M059J (cell line): ENCODE results near the gene GIPR. TPM values are rescaled to one million over a fixed set of nuclear protein-coding genes. Genes with fewer than 3 reads are reported as not detected.
"Not testable (repeated sequence)": the region's sequence is repeated elsewhere in the genome, so short reads cannot be mapped to it uniquely, and the experiment has no call there.

ENCODE experiments used
- DNase-seq: peaks from one replicate; pipeline ENCODE4 v3.0.0-alpha.2; 2012; ENCODE audit warnings: low read depth
- total RNA-seq: library from RNA; depleted of rRNA; stranded (reverse); fragments of >200 nt; shearing (Covaris generic); gene quantifications from 2 replicates; pipeline ENCODE4 v1.2.3, GENCODE V29; 2014; rRNA removed

The GIPR gene
- 0.02 and 0.32 TPM in 2 replicates for total RNA-seq

DNA sequence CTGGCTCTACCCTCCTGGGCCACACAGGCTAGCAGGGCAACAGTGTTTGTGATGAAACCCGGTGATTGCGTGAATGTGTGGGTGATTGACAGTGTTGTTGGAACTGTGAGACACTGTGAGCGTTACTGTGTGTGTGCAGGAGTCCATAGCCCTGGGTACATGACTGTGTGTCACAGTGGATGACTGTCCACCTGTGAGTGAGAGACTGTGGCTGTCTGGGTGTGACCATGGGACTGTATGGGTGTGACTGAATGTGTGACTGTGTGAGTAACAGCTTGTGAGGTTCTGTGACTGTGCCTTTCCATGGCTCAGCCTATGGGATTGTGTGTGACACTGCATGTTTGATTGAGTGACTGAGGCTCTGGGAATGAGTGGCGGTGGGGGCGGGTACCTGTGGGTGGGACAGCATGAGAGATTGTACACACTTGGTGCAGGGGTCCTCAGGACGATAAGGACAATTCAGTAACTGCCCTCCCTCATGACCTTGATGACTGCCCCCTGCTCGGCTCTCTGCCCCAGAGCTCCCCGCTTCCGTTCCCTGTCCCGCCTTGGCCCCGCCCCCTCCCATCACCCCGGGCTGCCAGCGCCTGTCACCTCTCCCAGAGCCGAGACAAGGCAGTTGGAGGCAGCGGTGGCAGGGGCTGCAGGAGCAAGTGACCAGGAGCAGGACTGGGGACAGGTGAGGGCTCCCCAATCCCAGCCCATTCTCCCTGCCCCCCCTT lies at the start of gene GIPR:
Gene GIPR (plus strand): TSS at position 602 of the 722 bp plus-strand sequence. CDS start 1,300 bp downstream, outside the sequence.
- peak; percentile 75 for DNase-seq

- DNase-seq: no peak
Observed at GRCh38 chr19:45621389-45621788, 46.6 kb upstream of the GIPR start.

- no peak for DNase-seq
Observed at GRCh38 chr19:45621976-45622503, 46.0 kb upstream of the GIPR start.

GRCh38 chr19:45623984-45624383 lies 44.0 kb upstream of the GIPR start:
- no peak for DNase-seq

DNA sequence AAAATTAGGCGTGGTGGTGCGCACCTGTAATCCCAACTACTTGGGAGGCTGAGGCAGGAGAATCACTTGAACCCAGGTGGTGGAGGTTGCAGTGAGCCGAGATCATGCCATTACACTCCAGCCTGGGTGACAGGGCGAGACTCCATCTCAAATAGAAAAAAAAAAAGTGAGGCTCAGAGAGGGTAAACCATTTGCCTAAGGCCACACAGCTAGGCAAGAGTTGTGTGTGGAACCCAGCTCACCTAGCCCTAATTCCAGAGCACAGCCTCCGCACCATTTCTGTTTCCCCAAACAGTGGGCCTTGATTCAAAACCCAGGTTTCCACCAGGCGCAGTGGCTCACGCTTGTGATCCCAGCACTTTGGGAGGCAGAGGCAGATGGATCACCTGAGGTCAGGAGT lies 39.8 kb upstream of the GIPR start:
- DNase-seq: not testable (repeated sequence)

GRCh38 chr19:45629704-45630103 lies 38.3 kb upstream of the GIPR start:
- no peak for DNase-seq

DNA sequence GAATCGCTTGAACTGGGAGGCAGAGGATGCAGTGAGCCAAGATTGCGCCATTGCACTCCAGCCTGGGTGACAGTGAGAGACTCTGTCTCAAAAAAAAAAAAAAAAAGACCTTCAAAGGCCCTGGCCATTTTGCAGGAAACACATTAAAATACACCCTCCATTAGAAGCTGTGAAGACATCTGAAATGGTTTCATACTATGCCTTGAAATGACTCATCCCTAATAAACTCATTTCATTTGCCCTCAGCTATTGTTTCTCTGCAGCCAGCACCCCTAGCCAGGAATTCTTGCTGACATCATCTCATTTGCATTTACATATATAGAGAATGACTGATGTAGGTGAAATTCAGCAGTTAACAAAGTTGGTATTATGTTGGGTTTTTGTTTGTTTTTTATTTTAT lies 37.6 kb upstream of the GIPR start:
- DNase-seq: peak; percentile 96

DNA sequence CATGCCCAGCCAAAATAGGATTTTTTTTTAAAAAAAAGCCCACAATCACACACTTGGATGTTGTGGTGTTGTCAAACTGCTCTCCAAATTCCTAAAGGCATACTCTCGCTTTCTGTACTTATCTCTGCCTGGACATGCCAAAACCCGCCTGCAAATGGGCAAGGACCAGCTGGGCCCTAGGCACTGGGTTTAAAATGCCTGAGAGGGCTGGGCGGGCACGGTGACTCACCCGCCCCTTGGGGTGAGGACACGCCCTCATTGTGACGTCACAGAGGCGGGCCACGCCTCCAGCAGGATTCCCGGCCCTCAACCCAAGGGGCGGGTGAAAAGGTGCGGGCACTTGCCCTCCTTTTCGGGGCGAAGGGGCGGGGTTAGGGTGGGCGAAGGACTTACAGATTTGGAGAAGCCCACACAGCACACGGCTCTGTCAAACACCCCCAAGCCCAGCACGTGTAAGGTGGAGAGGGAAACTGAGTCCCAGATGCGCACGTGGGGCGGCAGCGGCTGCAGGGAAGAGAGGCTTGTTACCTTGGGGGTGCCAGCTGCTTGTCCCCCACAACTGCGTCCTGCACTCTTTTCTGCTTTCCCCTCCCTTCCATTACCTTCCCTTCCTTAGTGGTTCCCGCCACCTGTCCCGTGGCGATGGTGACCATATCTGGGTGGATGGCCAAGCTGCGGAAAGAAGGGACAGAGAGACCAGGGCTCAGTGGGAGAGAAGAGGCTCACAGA lies 35.4 kb upstream of the GIPR start:
- peak; percentile 91 for DNase-seq

- no peak for DNase-seq
Observed at GRCh38 chr19:45636275-45636674, 31.7 kb upstream of the GIPR start.

DNA sequence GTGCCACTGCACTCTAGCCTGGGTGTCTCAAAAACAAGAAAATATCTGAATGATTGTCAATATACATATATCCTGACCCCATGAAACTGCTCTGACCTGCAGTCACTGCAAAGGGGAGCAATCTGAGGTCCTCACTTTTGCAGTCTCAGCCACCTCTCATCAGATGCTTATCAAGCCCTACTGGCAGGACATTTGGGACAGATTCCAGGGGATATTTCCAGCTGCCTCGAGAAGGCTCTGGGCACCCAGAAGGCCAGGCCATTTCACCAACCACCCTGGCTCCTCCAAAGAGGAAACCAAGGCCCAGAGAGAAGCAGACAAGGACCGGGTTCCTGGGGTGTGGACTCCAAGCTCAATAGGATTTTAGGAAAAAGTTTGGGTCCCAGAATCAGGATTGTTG lies 31.1 kb upstream of the GIPR start:
- no peak for DNase-seq

DNA sequence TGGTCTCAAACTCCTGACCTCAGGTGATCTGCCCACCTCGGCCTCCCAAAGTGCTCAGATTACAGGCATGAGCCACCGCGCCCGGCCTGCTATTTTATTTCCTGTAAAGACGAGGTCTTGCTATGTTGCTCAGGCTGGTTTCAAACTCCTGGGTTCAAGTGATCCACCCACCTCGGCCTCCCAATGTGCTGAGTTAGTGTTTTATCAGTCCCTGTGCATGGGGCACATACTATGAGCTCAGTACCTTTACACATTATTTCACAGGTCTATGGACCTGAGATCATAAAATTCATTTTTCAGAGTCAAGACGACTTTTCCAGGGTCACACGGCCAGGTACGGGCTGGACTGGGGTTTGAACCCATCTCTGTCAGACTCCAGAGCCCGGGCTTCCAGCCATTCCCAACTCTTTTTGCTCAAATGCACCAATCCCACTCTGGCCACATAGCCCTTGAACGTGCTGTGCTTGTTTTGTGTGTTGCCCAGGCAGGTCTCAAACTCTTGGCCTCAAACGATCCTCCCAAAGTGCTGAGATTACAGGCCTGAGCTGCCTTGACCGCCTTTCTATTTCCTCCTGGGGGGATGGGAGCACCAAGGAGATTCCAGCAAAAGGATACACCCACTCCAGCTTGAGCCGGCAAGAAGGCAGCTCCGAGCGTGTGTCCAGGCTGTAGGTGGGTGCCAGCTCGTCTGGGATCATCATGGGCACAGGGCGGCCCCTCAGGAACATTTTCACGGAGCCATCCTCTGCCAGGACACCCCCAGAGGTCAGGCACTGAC lies 29.9 kb upstream of the GIPR start:
- DNase-seq: no peak

DNA sequence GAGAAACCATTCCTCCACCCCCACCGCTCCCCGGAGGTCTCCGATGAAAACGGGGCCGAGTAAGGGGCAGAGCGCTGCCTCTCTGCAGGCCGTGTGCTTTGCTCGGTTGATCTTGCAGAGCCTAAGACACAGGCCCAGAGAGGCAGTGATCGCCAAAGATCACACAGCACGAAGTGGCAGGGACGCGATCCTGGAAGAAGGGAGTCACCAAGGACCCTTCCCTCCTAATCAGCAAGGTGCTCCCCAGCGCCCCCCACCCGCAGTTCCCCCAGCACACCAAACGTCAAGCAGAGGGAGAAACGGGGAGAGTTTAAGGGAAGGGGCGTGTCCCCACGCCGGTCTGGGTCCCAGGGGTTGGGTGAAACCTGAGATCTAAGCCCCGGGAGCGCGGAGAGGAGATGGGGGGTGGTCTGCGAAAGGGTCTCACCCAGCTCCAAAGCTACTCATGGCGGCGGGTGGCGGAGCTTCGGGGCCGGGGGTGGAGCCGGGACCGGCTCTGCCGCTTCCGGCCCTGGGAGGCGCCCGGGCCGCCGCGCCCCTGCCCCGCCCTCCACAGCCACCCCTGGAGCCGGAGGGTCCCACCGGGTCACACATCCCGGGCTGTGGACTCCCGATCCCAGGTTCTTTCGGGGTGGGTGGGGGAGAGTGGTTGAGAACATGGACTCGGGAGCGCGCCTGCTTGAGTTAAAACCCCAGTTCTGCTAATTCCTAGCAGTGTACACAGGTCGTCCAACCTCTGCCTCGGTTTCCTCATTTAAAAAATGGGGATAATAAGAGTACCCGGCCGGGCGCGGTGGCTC lies 28.9 kb upstream of the GIPR start, which contains the start of gene EML2:
Gene EML2 (minus strand): TSS at position 468 of the 800 bp plus-strand sequence. CDS start 21 bp downstream, at position 447.
- peak; percentile 41 for DNase-seq

DNA sequence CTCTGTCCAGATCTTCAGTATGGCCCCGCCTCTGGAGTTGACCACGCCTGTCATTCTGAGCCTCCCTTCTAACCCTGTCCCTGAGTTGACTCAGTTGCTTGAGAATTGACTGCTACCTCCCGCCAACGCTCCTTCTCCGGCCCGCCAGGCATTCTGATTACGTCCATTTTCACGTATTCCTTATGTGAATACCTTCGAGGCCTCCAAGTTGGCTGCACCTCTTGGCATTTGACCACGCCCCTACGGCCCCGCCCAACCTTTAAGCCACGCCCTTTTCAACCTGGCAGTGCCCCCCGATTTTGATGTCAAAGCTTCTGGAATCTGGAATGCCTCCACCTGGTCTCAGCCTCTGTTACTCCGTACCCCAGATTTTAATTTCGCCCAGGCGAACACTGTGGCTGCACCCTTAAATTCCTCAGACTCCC lies 27.2 kb upstream of the GIPR start:
- no peak for DNase-seq

DNA sequence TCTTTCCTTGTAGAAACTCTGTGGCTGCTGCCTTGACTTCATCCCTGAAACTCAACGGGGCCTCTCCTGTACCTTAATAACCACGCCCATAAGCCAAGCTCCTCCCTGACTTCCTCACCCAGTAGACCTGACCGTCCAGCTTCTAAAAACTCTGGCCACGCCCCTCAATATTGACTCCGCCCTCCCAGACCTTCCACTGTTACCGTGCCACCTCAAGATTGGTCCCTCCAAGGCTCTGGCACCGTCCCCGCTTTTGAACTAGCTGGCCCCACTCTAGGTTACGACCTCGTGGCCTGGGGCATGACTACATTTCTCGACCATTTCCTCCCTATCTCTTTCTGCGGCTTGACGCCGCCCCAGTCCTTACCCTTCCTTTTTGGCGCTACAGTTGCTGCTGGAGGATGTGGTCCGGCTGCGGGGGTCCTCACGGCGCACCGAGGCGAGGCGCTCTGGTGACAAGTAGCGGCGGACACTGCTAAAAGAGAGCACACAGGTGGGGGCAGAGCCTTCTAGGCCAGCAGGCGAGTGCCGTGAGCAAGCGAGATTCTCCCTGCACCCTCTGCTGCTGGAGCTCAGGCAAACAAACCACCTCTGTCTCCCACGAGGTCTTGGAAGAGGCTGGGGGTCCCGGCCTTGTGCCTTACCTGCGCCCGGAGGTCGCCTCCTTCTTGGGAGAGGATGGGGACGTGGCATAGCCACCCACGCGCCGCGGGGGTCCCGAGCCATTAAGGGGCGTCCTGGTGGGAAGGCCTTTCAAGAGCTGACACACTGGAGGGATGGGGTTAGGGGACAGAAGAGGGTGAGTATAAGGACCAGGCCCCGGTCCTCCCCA lies 26.5 kb upstream of the GIPR start:
- peak; percentile 61 for DNase-seq

DNA sequence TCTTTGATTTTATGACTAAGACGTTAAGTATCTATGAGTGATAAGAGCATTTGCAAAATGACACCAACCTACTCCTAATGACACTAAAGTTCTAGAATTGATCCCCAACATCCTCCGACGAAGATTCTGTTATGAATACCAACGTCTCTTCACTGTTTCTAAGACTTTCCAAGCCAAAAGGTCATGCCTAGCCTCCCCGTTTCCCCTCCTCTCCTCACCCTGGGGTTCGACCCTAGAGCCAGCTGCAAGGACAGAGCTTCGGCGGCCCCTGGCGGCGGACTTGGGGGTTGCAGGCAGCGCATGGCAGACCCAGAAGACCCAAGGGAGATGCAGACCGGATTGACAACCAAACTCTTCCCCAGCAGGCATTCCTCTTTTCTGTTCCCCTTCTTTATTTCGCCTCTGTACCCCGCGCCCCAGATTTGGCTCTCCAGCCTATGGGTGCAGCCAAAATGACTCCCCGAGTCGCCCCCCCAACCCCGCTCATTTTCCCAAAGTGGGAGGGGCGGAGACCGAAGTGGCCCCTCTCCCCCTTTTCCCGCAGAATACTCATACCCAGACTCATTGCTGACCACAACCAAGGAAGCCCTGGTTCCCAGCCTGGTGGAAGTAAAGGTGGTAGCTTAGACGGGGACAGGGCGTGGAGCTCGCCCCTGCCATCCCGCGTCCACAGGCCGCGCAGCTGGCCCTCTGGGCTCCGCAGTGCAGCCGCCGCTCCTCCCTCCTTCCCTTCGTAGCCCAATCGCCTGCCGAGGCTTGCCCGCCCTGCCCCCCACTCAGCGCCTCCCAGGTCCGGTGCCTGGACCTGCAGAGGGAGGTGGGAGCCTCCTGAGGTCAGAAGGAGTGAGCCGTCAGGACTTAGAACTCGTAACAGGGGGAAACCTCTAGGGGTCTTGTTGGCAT lies 24.7 kb upstream of the GIPR start:
- peak; percentile 71 for DNase-seq

- no peak for DNase-seq
Observed at GRCh38 chr19:45643927-45644771, 23.9 kb upstream of the GIPR start.

DNA sequence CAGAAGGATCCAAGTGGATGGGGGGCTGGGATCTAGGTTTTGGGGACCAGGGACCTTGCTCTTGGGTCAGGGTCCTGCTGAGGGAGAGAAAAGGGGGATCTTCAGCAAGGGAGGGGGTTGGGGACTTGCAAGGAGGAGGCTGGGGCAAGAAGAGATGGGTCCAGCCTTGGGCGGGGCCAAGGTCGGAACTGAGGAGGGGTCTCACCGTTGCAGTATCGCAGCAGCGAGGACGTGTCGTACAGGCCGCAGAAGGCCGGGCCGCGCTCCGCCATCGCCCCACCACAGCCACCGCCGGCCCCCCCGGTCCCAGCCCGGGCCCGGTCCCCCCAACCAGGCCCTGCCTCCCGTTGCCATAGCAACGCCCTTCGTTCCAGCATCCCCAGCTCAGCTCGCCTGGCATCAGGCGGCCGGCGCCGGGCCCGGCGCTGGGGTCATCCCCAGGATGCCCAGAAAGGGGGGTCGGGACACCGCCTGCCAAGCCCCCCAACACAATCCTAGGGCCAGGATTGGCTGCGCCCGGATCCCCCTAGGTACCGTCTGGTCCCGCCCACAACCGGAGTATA lies 22.9 kb upstream of the GIPR start:
- no peak for DNase-seq
